ENCODE data around the gene PCDHGA4. TPM values are rescaled to one million over a fixed set of nuclear protein-coding genes. Genes with fewer than 3 reads are reported as not detected.
"Not testable (repeated sequence)": the region's sequence is repeated elsewhere in the genome, so short reads cannot be mapped to it uniquely, and the experiment has no call there.

PCDHGA4 gene
- total and polyA plus RNA-seq, 2 of the 8 experiments (the other 6 are each of a cell fraction or from before 2014, with no cell fraction given) = 1.4 to 1.9 TPM

GRCh38 chr5:141340781-141341354 lies 14.0 kb upstream of the PCDHGA4 start:
- H3K9ac ChIP-seq (replicated peaks in 1 of 4; ENCODE audit: extremely low read depth in 1 of 4, low read depth in 3 of 4, low read length in 3 of 4); H4K20me1 ChIP-seq (replicated peaks in 1 of 2; ENCODE audit: control insufficient read depth in 1 of 2, insufficient read depth in 2 of 2, low read length in 2 of 2); H3K79me1 ChIP-seq (ENCODE audit: low read depth, low read length); H4K91ac ChIP-seq (replicated peaks; ENCODE audit: insufficient read length, low read length); H4K8ac ChIP-seq (ENCODE audit: extremely low read depth, insufficient read depth, low read length); DNase-seq (ENCODE audit: low read depth in 1 of 2, low spot score in 2 of 2); H3K4ac ChIP-seq (replicated peaks; ENCODE audit: insufficient read length, low read depth, low read length); H3K14ac ChIP-seq (ENCODE audit: insufficient read length); H3K4me1 ChIP-seq (replicated peaks in 1 of 4; ENCODE audit: control insufficient read depth in 3 of 4, insufficient read depth in 4 of 4, low read length in 3 of 4); H3K4me2 ChIP-seq (ENCODE audit: insufficient read depth in 1 of 2, low read depth in 2 of 2, low read length in 2 of 2); H2BK20ac ChIP-seq (ENCODE audit: low read length); H3K27ac ChIP-seq (ENCODE audit: low read depth, low read length); H2BK12ac ChIP-seq (ENCODE audit: low read depth, low read length); H2AFZ ChIP-seq (ENCODE audit: low read length); H2AK5ac ChIP-seq (ENCODE audit: low read depth, low read length); H3K56ac ChIP-seq (replicated peaks; ENCODE audit: insufficient read length, low read depth, low read length); H3K79me2 ChIP-seq (ENCODE audit: control insufficient read depth in 1 of 2, insufficient read depth in 2 of 2, low read length in 2 of 2); H2BK120ac ChIP-seq (replicated peaks; ENCODE audit: low read depth, low read length); H3K27me3 ChIP-seq (replicated peaks in 1 of 4; ENCODE audit: control insufficient read depth in 3 of 4, extremely low read depth in 1 of 4, insufficient read depth in 3 of 4, low read length in 3 of 4); H3K4me3 ChIP-seq (ENCODE audit: extremely low read depth in 1 of 4, insufficient read depth in 2 of 4, low read depth in 3 of 4, low read length in 4 of 4); H4K5ac ChIP-seq (ENCODE audit: insufficient read length, low read depth, low read length); H3K36me3 ChIP-seq (ENCODE audit: control insufficient read depth in 2 of 4, insufficient read depth in 4 of 4, low read length in 3 of 4); FAIRE-seq; POLR2A ChIA-PET (ENCODE audit: partially characterized antibody); H3K18ac ChIP-seq (ENCODE audit: extremely low read depth, low read length); H3K23ac ChIP-seq (ENCODE audit: insufficient read length); H2BK5ac ChIP-seq (ENCODE audit: low read depth, low read length); H3K23me2 ChIP-seq (ENCODE audit: low read depth, low read length); H2BK15ac ChIP-seq (ENCODE audit: low read length): not testable (repeated sequence)
- CTCF ChIA-PET (ENCODE audit: partially characterized antibody) = interaction anchor here (0.6 to 4.8 kb wide), 3 partner anchors 21 to 117 kb away, joined by 3 to 22 read pairs (median 21); partner anchors contain the start of genes PCDHB15 and TAF7
- peaks cover 33 to 43% of the 10 kb centered on the region in 2 experiments; a peak in 3 of 4 replicates for H3K9me3 ChIP-seq (ENCODE audit: insufficient read depth in 2 of 2, low read depth in 1 of 2, low read length in 1 of 2)
- WGBS, 2 experiments (ENCODE audit: extremely low coverage in 1 of 2, insufficient coverage in 1 of 2, insufficient read length in 1 of 2, insufficient replicate concordance in 2 of 2, low coverage in 1 of 2, low lambda C conversion rate in 2 of 2, missing lambda C conversion rate in 1 of 2) = 95% methylated on average over 32 of the region's 45 CpGs; no CpG with 5 or more reads in 1 of the 2 experiments

All from H1 (cell line).